ENCODE data around the gene C9orf43.
A peak's percentile ranks its signal among the peaks of the same experiment; 100 is the strongest.
"Not testable (repeated sequence)": the region's sequence is repeated elsewhere in the genome, so short reads cannot be mapped to it uniquely, and the experiment has no call there.

The C9orf43 gene

DNA sequence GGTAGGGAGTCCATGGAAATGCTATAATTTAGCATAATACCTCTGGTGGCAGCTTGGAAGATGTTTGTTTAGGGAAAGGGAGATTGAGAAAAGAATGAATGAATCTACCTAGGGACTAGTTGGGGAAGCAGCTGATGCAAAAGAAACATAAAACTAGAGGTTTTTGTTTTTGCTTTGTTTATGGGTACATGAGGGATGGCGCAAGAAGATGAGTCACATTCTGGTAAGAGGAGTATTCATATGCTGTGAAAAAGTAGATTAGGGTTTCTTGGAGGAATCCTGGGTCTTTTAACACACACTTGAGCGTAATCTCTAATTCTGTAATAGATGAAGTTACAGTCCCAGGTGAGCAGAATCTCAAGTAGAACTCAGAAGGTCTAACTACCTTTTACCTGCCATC lies 17.1 kb downstream of the C9orf43 start:
- ATAC-seq, result no peak
- no peaks in the 10 kb centered on the region for H3K9me3 Mint-ChIP-seq
- H3K27me3 Mint-ChIP-seq, result peaks cover 9% of the 10 kb centered on the region
- H3K36me3 Mint-ChIP-seq, result no peaks in the 10 kb centered on the region
- H3K4me3 Mint-ChIP-seq, result no peak overlapping the region
- H3K27ac Mint-ChIP-seq, result peak overlapping the region; percentile 20
- no peaks in the 10 kb centered on the region for H3K4me1 Mint-ChIP-seq

DNA sequence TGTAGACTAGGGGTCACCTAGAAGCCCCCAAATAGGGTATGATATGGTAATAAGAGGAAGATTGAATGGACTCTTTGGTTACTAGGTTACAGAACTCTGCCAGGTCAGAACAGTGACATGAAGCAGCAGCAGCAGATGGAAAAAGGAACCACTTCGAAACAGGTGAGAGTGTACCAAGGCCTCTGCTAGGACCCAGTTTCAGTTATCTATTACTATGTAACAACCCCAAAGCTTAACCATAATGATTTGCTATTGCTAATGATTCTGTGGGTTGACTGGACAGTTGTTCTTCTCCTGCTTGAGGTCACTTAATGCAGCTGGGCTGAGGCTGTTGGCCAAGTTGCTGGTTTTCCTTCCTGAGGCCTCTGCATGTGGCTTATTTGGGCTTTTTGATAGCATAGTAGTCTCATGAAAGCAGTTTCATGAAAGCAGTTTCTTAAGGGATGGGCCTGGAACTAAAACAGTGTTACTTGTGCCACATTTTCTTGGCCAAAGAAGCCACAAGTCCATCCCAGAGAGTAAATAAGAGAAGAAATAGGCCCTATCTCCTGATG lies 17.6 kb downstream of the C9orf43 start:
- H3K27me3 Mint-ChIP-seq, result peaks cover 9% of the 10 kb centered on the region
- no peak for ATAC-seq
- no peak overlapping the region for H3K4me3 Mint-ChIP-seq
- H3K4me1 Mint-ChIP-seq, result no peaks in the 10 kb centered on the region
- no peaks in the 10 kb centered on the region for H3K9me3 Mint-ChIP-seq
- H3K27ac Mint-ChIP-seq, result peak overlapping the region; percentile 20
- H3K36me3 Mint-ChIP-seq, result no peaks in the 10 kb centered on the region

DNA sequence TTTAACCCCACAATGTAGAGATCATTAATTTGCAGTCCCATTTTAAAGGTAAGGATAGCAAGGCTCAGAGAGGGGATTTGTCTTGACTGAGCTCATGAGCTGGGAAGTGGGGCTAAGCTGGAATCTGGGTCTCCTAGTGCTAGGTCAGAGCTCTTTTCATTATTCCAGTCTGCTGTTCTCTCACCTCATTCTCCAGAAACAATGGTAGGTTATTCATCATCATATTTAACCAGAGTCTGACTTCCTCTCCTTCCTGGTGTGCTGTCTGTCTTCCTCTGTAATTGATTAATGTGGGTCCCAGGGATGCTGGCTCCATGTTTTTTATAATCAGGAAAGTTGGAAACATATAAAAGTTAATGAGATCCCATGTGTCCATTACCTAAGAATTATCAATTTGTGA lies 20.6 kb downstream of the C9orf43 start:
- no peak overlapping the region for H3K27ac Mint-ChIP-seq
- no peaks in the 10 kb centered on the region for H3K4me1 Mint-ChIP-seq
- no peak overlapping the region for H3K4me3 Mint-ChIP-seq

DNA sequence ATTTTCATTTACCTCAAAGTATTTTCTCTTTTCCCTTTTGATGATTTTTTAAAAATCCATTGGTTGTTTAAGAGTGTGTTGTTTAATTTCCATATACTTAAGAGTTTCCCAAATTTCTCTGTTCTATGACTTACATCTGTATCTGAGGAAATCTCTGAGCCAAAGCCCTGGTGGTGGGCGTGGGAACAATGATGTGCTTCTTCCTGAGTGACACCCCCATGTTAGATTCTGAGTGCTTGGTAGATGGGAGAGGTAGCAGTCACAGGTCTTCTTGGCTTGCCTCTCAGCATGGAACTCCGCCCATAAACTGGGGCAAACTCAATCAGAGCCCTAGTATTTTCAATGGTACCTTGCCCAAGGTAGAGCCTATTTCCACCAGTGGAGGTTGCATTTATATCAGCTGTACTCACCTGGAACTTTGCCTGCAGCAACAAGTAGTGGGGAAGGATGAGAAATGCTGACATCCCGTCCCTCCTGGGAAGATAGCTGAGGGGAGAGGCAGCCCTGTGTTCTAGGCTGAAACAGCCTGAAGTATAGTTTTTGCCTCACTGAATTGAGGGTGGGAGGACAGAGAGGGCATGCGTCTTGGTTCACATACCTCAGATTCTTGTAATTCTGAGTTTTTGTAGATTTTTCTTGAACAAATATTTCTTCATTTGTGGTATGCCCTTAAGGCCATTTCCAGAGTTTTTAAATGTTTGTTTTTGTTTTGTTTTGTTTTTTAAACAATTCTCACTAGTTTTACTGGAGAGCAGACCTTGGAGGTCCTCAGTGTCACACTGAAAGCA lies 26.4 kb downstream of the C9orf43 start:
- no peaks in the 10 kb centered on the region for H3K4me1 Mint-ChIP-seq
- no peak overlapping the region for H3K4me3 Mint-ChIP-seq
- H3K27me3 Mint-ChIP-seq, result no peaks in the 10 kb centered on the region
- no peak for ATAC-seq
- H3K9me3 Mint-ChIP-seq, result peaks cover 4% of the 10 kb centered on the region
- no peak overlapping the region for H3K27ac Mint-ChIP-seq
- no peaks in the 10 kb centered on the region for H3K36me3 Mint-ChIP-seq

More for the DNA sequence above, 20.6 kb downstream of the C9orf43 start:
- ATAC-seq, result no peak
- H3K36me3 Mint-ChIP-seq, result no peaks in the 10 kb centered on the region
- peaks cover 4% of the 10 kb centered on the region for H3K9me3 Mint-ChIP-seq
- no peaks in the 10 kb centered on the region for H3K27me3 Mint-ChIP-seq

DNA sequence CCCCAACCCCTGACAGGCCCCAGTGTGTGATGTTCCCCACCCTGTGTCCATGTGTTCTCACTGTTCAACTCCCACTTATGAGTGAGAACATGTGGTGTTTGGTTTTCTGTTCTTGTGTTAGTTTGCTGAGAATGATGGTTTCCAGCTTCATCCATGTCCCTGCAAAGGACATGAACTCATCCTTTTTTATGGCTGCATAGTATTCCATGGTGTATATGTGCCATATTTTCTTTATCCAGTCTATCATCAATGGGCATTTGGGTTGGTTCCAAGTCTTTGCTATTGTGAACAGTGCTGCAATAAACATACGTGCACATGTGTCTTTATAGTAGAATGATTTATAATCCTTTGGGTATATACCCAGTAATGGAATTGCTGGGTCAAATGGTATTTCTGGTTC lies 27.2 kb downstream of the C9orf43 start:
- H3K4me3 Mint-ChIP-seq, ATAC-seq, H3K4me1 Mint-ChIP-seq, H3K36me3 Mint-ChIP-seq, H3K27ac Mint-ChIP-seq, H3K9me3 Mint-ChIP-seq, H3K27me3 Mint-ChIP-seq: not testable (repeated sequence)

DNA sequence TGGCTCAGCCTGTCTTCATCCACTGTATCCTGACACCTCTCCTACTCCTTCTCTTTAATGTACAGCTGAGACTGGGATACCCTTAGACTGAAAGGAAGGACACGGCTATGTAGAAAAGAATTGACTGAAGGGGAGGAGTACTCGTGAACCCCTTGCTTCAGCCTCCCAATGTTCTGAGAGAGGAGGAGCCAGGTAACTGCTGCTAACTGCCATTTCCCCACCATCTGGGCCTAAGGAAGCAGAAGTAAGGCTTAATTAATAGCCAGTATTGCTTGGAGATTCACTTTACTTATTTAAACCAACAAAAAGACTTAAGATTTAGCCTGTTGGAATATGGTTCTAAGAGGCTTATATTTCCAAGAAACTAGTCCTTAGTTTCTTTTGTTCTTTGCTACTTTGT lies 34.2 kb downstream of the C9orf43 start:
- H3K36me3 Mint-ChIP-seq, result no peaks in the 10 kb centered on the region
- H3K27me3 Mint-ChIP-seq, result no peaks in the 10 kb centered on the region
- no peak for ATAC-seq
- H3K9me3 Mint-ChIP-seq, result no peaks in the 10 kb centered on the region
- no peak overlapping the region for H3K4me3 Mint-ChIP-seq
- no peak overlapping the region for H3K27ac Mint-ChIP-seq
- no peaks in the 10 kb centered on the region for H3K4me1 Mint-ChIP-seq

GRCh38 chr9:113446323-113446740 lies 35.8 kb downstream of the C9orf43 start:
- Mint-ChIP-seq H3K27ac (no peak overlapping the region), H3K36me3 (no peaks in the 10 kb centered on the region), H3K4me1 (no peaks in the 10 kb centered on the region), H3K4me3 (no peak overlapping the region), H3K27me3 (no peaks in the 10 kb centered on the region), H3K9me3 (no peaks in the 10 kb centered on the region)
- no peak for ATAC-seq

DNA sequence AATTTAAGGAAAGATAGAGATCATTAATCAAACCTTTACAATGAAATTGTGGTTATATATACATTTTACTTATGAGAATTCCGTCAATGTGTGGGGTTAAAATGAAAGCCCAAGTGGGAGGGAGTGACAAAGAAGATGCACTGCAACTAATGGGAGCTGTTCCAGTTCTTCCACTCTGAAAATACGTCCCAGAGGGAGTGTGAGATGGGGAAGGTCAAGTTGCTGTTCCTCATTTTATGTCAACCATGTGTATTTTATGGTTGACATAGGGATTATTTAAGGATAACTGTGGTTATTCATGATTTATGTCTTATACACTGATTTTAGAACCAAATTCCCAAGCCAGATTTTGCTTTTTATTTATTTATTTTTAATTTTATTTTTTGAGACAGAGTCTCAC lies 38.8 kb downstream of the C9orf43 start:
- no peaks in the 10 kb centered on the region for H3K4me1 Mint-ChIP-seq
- no peaks in the 10 kb centered on the region for H3K27me3 Mint-ChIP-seq
- H3K27ac Mint-ChIP-seq, result no peak overlapping the region
- no peaks in the 10 kb centered on the region for H3K9me3 Mint-ChIP-seq
- H3K4me3 Mint-ChIP-seq, result no peak overlapping the region
- ATAC-seq, result no peak
- H3K36me3 Mint-ChIP-seq, result no peaks in the 10 kb centered on the region

- H3K27ac Mint-ChIP-seq, result no peak overlapping the region
- no peaks in the 10 kb centered on the region for H3K9me3 Mint-ChIP-seq
- ATAC-seq, result no peak
- H3K4me3 Mint-ChIP-seq, result no peak overlapping the region
- no peaks in the 10 kb centered on the region for H3K36me3 Mint-ChIP-seq
- no peaks in the 10 kb centered on the region for H3K4me1 Mint-ChIP-seq
- H3K27me3 Mint-ChIP-seq, result no peaks in the 10 kb centered on the region
Measured at GRCh38 chr9:113452113-113452605, 41.6 kb downstream of the C9orf43 start.

DNA sequence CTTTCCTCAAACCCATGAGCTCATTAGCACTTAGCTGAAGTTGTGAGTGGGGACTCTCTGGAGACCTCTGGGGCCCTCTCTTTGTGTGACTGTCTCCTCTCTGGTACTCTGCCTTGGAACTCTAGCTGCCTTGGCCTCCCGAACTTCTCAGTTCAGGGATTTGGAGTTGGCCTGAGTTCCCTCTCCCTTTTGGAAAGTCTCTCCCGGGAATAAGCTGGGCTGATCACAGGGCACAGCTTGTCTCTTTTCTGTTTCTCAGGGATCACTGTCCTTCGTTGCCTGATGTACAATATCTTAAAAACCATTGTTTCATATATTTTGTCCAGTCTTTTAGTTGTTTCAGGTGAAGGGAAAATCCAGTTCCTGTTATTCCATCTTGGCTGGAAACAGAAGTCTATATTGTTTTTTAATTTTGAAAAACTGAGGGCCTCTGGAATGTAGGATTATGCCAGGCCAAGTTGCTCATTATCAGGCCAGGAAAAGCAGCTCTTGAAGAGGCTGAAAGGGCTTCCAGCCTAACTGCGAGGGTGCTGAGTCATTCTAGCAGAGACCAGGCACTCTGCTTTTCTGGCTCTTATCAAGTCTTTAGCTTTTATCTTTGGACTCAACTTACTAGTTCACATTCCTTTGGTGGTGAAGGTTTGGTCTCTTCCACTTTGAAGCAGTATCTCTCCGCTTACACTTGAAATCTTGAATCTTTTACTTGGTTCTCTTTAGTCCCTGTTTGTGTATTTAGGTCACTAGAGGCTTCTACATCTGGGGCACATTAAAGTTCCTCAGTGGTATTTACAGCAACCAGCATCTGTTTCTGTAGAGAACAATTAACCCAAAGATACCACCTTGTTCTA lies 44.6 kb downstream of the C9orf43 start:
- no peaks in the 10 kb centered on the region for H3K9me3 Mint-ChIP-seq
- no peak for ATAC-seq
- H3K27me3 Mint-ChIP-seq, result no peaks in the 10 kb centered on the region
- H3K4me1 Mint-ChIP-seq, result no peaks in the 10 kb centered on the region
- H3K36me3 Mint-ChIP-seq, result no peaks in the 10 kb centered on the region
- no peak overlapping the region for H3K27ac Mint-ChIP-seq
- H3K4me3 Mint-ChIP-seq, result no peak overlapping the region

DNA sequence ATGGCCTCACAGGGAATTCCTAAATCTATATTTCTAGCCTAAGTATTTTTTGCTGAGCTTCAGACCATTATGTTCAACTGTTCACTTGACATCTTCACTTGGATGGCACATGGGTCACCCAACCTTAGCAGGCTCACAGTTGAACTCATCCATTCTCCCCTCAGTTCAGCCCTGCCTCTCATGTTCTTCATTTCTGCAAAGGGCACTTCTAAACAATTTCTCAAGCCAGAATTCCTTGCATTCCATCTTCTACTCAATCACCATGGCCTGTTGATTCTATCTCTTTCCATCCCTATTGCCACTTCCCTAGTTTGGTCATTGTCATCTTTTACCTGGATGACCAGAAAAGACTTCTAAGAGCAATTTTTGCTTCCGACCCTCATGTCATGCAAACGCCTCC lies 45.7 kb downstream of the C9orf43 start:
- no peak overlapping the region for H3K4me3 Mint-ChIP-seq
- no peaks in the 10 kb centered on the region for H3K9me3 Mint-ChIP-seq
- H3K27me3 Mint-ChIP-seq, result no peaks in the 10 kb centered on the region
- no peaks in the 10 kb centered on the region for H3K36me3 Mint-ChIP-seq
- no peak for ATAC-seq
- H3K27ac Mint-ChIP-seq, result no peak overlapping the region
- H3K4me1 Mint-ChIP-seq, result no peaks in the 10 kb centered on the region

DNA sequence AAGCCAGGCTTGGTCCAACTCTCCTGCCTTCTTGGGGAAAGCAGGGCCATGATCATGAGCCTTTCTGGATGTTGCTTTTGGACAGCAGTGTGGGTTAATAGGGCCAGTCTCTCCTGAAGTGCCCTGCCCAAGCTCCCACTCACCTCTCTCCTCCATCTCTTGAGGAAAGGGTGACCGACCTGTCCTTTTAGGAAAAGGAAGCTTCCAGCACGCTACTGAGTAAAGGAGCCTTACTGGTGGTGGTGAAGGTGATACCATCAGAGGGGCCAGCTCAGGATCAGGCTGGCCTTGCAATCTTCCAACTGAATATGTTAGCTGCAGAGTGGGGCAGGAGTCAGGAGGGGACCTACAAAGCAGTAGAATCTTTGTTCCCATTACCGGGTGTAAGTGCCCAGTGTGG lies 50.7 kb downstream of the C9orf43 start:
- Mint-ChIP-seq H3K27ac (no peak overlapping the region), H3K27me3 (no peaks in the 10 kb centered on the region), H3K4me1 (no peaks in the 10 kb centered on the region), H3K9me3 (no peaks in the 10 kb centered on the region), H3K4me3 (no peak overlapping the region), H3K36me3 (no peaks in the 10 kb centered on the region)
- no peak for ATAC-seq

DNA sequence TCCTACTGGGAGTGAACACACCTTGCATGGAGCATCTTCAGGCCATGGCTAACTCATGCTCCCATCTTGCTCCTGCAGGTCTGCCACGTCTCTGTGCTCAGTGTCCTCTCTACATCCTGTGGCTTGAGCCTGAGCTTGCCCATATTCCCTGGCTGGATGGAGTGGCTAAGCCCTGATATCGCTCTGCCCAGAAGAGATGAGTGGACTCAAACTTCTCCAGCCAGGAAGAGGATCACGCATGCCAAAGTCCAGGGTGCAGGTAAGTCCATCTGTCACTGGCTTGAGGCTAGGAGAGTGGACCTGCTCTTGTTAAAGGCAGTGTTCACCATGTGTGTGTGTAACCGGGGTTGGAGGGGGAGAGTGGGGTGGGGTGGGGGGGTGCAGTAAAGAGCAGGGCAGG lies 51.4 kb downstream of the C9orf43 start:
- no peaks in the 10 kb centered on the region for H3K27me3 Mint-ChIP-seq
- H3K36me3 Mint-ChIP-seq, result no peaks in the 10 kb centered on the region
- no peak for ATAC-seq
- H3K27ac Mint-ChIP-seq, result no peak overlapping the region
- no peaks in the 10 kb centered on the region for H3K9me3 Mint-ChIP-seq
- H3K4me3 Mint-ChIP-seq, result no peak overlapping the region
- no peaks in the 10 kb centered on the region for H3K4me1 Mint-ChIP-seq

- Mint-ChIP-seq H3K9me3 (no peaks in the 10 kb centered on the region), H3K36me3 (no peaks in the 10 kb centered on the region), H3K27me3 (no peaks in the 10 kb centered on the region), H3K4me3 (no peak overlapping the region), H3K4me1 (no peaks in the 10 kb centered on the region), H3K27ac (no peak overlapping the region)
- no peak for ATAC-seq
Measured at GRCh38 chr9:113462781-113463286, 52.3 kb downstream of the C9orf43 start.

DNA sequence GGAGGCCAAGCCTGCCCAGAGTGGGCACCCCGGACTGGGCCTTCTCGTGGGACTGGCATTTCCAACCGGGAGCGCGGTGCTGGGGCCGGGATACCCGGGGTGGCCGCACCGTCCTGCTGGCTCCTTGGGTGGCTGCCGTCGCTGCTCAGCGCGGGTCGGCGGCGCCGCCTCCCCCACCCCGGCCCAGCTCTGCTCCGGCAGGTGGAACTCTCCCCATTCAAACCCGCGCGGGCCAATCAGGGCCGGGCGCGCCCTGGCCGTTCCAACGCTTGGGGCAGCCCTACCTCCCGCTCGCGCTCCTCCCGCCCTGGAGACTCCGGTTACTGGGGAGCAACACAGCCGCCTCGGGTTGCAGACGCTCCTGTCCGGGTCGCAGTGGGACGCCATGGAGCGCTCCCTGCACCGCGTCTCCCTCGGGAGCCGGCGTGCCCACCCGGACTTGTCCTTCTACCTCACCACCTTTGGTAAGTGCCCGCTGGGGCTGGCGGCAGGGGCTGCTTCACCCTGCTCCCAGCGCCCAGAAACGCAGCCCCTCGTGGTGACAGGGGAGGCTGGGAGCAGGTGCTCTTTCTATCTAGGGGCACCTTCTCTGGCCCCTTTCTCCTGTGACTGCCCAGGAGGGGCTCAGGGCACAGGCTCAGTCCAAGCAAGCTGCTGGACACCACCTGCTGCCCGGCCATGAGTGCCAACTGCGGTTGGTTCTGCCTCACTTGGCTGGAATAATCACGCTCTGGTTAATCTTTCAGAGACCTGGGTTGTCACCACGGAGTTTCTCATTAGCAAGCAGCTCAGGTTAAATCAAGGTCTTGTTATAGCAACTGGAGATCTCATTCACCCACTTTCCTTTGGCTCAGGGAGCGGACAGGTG lies 53.1 kb downstream of the C9orf43 start, which contains the start of gene RGS3:
Gene RGS3 (plus strand): TSS at position 310 of the 868 bp plus-strand sequence. CDS start 76 bp downstream, at position 386.
- Mint-ChIP-seq H3K27me3 (no peaks in the 10 kb centered on the region), H3K4me3 (no peak within 1 kb of the TSS), H3K9me3 (peaks cover 4% of the 10 kb centered on the region), H3K27ac (no peak within 1 kb of the TSS), H3K4me1 (no peaks in the 10 kb centered on the region), H3K36me3 (no peaks in the 10 kb centered on the region)
- peak; percentile 50 for ATAC-seq
